ENCODE data around the gene P2RX4. TPM values are rescaled to one million over a fixed set of nuclear protein-coding genes. Genes with fewer than 3 reads are reported as not detected.

Gene P2RX4
- total and polyA plus RNA-seq, 2 of the 13 experiments (the other 11 are each of a cell fraction or from before 2014, with no cell fraction given), result 13.8 to 30.8 TPM

GRCh38 chr12:121186826-121187225 lies 23.1 kb upstream of the P2RX4 start:
- FAIRE-seq (no peak), DNase-seq (ENCODE audit: low spot score) (no peak), ATAC-seq (no peak)
- Histone ChIP-seq H3K79me2 (ENCODE audit: insufficient read depth, low read length) (no peaks in the 10 kb centered on the region), H3K9ac (ENCODE audit: insufficient read depth, low read depth, low read length) (no peak overlapping the region), H3K4me3 (replicated peaks in 1 of 3; ENCODE audit: insufficient read depth in 1 of 3, low read depth in 2 of 3, low read length in 3 of 3) (no peak overlapping the region), H3K27ac (ENCODE audit: extremely low read length, insufficient read depth, low read length) (no peak overlapping the region), H3K36me3 (replicated peaks in 1 of 2; ENCODE audit: control insufficient read depth in 1 of 2, insufficient read depth in 2 of 2, low read length in 2 of 2) (no peaks in the 10 kb centered on the region), H3K9me3 (ENCODE audit: low read length) (no peaks in the 10 kb centered on the region), H3K4me1 (ENCODE audit: insufficient read depth, low read length) (peaks cover 12% of the 10 kb centered on the region), H3K27me3 (ENCODE audit: control insufficient read depth in 1 of 2, insufficient read depth in 2 of 2, low read length in 2 of 2) (peaks cover 2 to 8% of the 10 kb centered on the region in 2 experiments; a peak in 1 of 5 replicates), H3K4me2 (ENCODE audit: low read depth, low read length) (no peak overlapping the region), H2AFZ (ENCODE audit: low read length) (no peak overlapping the region), H4K20me1 (ENCODE audit: insufficient read depth, low read length) (no peaks in the 10 kb centered on the region)
- ChIA-PET CTCF (ENCODE audit: low intra/inter-chr PET ratio, low total read pairs) (no interaction called here), POLR2A (no interaction called here)
- 61% methylated on average over 2 of the region's 2 CpGs for WGBS (ENCODE audit: low lambda C conversion rate)
- in situ Hi-C loops (cut with HindIII; ENCODE audit: extremely low pct_ligation_motif_present, low pct_unique_long_range_greater_than_20kb), result no loop called here
- no TSS peak for BruUV-seq (replicated peaks)
- TF ChIP-seq RNF2 (conservative IDR thresholded peaks at IDR 0.05; ENCODE audit: low read depth), result no peak
- intact Hi-C loops (cut with micrococcal nuclease; ENCODE audit: unreplicated experiment), result no loop called here

GRCh38 chr12:121187501-121187900 lies 22.4 kb upstream of the P2RX4 start:
- CTCF ChIA-PET (ENCODE audit: low intra/inter-chr PET ratio, low total read pairs), result no interaction called here
- Histone ChIP-seq H3K27ac (ENCODE audit: extremely low read length, insufficient read depth, low read length) (no peak overlapping the region), H4K20me1 (ENCODE audit: insufficient read depth, low read length) (no peaks in the 10 kb centered on the region), H2AFZ (ENCODE audit: low read length) (no peak overlapping the region), H3K79me2 (ENCODE audit: insufficient read depth, low read length) (no peaks in the 10 kb centered on the region), H3K36me3 (replicated peaks in 1 of 2; ENCODE audit: control insufficient read depth in 1 of 2, insufficient read depth in 2 of 2, low read length in 2 of 2) (no peaks in the 10 kb centered on the region), H3K4me1 (ENCODE audit: insufficient read depth, low read length) (peaks cover 12% of the 10 kb centered on the region), H3K9me3 (ENCODE audit: low read length) (no peaks in the 10 kb centered on the region), H3K4me3 (replicated peaks in 1 of 3; ENCODE audit: insufficient read depth in 1 of 3, low read depth in 2 of 3, low read length in 3 of 3) (no peak overlapping the region), H3K4me2 (ENCODE audit: low read depth, low read length) (no peak overlapping the region), H3K27me3 (ENCODE audit: control insufficient read depth in 1 of 2, insufficient read depth in 2 of 2, low read length in 2 of 2) (peaks cover 2 to 12% of the 10 kb centered on the region in 2 experiments; a peak in 1 of 5 replicates), H3K9ac (ENCODE audit: insufficient read depth, low read depth, low read length) (no peak overlapping the region)
- no TSS peak for BruUV-seq (replicated peaks)
- TF ChIP-seq SIX4 (CRISPR knock-in tag; IDR thresholded peaks at IDR 0.05) (no peak), ZNF446 (CRISPR knock-in tag; IDR thresholded peaks at IDR 0.05) (no peak), ZBTB2 (CRISPR knock-in tag; IDR thresholded peaks at IDR 0.05; ENCODE audit: low read depth) (no peak), HOXA7 (CRISPR knock-in tag; IDR thresholded peaks at IDR 0.05) (no peak), GTF3A (CRISPR knock-in tag; conservative IDR thresholded peaks at IDR 0.05) (no peak), MZF1 (CRISPR knock-in tag; IDR thresholded peaks at IDR 0.05; ENCODE audit: borderline replicate concordance) (no peak), HNRNPH1 (optimal IDR thresholded peaks at IDR 0.05; ENCODE audit: low read depth, low read length) (no peak), FOXC1 (CRISPR knock-in tag; IDR thresholded peaks at IDR 0.05; ENCODE audit: borderline replicate concordance) (no peak), POGK (CRISPR knock-in tag; conservative IDR thresholded peaks at IDR 0.05) (no peak)
- FAIRE-seq, result no peak
- 44% methylated on average over 7 of the region's 7 CpGs for WGBS (ENCODE audit: low lambda C conversion rate)
- in situ Hi-C loops (cut with HindIII; ENCODE audit: extremely low pct_ligation_motif_present, low pct_unique_long_range_greater_than_20kb) (no loop called here), intact Hi-C loops (cut with micrococcal nuclease; ENCODE audit: unreplicated experiment) (no loop called here)
- no peak for DNase-seq (ENCODE audit: low spot score)
- POLR2A ChIA-PET, result no interaction called here
- no peak for ATAC-seq
